ENCODE measurements around the gene PLXNB3. TPM values are rescaled to one million over a fixed set of nuclear protein-coding genes. Genes with fewer than 3 reads are reported as not detected.

Gene PLXNB3
- polyA plus RNA-seq, 1 donor = 5.0 TPM

DNA sequence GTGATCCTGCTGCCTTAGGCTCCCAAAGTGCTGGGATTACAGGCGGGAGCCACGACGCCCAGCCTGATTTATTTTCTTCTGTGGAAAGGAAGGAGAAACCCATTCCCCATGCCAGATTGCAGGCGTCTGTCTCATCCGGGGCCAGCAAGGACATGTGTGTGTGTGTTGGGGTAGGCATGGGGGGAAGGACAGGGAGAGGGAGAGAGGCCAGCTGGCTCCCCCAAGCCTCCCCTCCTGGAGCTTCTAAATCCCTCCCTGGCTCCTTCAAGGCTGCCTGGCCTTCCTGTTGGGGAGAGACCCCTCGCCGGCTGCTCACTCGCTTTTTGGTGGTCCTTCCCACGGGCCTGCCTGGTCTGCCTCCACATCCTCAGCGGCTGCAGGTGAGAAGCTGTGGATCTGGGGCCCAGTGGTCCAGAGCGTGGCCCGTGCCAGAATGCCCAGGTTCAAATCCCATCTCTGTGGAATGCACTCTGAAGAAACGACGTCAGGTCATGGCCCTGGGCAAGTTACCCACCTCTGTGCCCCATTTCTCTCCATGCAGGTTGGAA lies 1.3 kb upstream of the PLXNB3 start:
- no CpG with 5 or more reads among the region's 14 CpGs for WGBS (ENCODE audit: insufficient coverage, low lambda C conversion rate)
- H3K4me1 ChIP-seq (ENCODE audit: control insufficient read depth, insufficient read depth, low read length) = peaks cover 5% of the 10 kb centered on the region

DNA sequence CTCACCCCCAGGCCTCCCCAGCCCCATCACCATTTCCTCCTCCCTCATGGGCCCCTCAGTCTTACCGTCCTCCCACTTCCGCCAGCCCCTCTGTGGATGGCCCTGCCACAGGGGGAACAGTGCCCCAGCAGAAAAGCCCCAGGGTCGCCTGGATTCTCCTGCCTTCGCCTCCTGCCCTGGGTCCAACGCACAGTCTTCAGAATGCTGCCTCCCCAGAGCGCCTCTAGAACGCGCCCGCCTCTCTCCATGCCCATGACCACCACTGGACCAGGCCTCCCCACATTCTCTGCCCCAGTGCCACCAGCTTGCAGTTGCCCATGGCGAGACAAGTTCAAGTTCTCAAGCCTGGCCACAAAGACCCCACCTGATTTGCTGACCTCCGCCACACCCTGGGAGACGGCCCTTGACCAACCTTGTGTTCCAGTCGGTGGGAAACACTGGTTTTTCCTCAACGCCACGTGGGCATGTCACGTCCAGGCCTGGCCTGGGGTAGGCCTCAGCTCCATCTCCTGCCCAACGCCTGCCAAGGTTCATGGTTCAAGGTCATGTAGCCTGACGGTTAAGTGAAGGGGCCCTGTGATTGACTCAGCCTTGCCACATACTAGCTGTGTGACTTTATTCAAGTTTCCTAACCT lies 634 bp upstream of the PLXNB3 start:
- DNase-seq = no peak

More for the DNA sequence above, 1.3 kb upstream of the PLXNB3 start:
- Histone ChIP-seq H3K4me3 (ENCODE audit: low read length) (no peak overlapping the region), H3K9me3 (ENCODE audit: control insufficient read depth, low read depth, low read length) (no peaks in the 10 kb centered on the region), H3K36me3 (ENCODE audit: control insufficient read depth, insufficient read depth, low read length) (no peaks in the 10 kb centered on the region), H3K27ac (ENCODE audit: low read length) (no peak overlapping the region), H3K27me3 (ENCODE audit: control insufficient read depth, insufficient read depth, low read length) (no peaks in the 10 kb centered on the region)
- DNase-seq = no peak

DNA sequence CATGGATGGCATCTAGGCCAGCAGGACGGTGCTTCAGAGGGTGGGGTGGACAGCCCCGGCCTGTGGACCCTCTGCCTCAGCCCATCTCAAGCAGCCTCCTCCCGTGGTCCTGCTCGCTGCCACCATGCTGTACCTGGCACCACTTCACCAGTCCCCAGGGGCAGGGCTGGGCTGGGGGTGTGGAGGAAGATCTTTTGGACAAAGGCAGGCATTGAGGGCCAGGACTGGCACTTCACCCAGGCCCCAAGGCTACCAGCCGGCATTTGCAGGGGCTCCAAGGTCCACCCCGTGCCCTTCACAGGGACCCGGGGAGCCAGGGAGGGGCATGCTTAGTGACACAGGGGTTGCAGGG lies 713 bp downstream of the PLXNB3 start:
- H3K36me3 ChIP-seq (ENCODE audit: control insufficient read depth, insufficient read depth, low read length) = no peaks in the 10 kb centered on the region
- no peak for DNase-seq
- H3K4me1 ChIP-seq (ENCODE audit: control insufficient read depth, insufficient read depth, low read length) = peaks cover 5% of the 10 kb centered on the region
- H3K9me3 ChIP-seq (ENCODE audit: control insufficient read depth, low read depth, low read length) = no peaks in the 10 kb centered on the region
- H3K27ac ChIP-seq (ENCODE audit: low read length) = no peak overlapping the region
- no CpG with 5 or more reads among the region's 7 CpGs for WGBS (ENCODE audit: insufficient coverage, low lambda C conversion rate)
- no peaks in the 10 kb centered on the region for H3K27me3 ChIP-seq (ENCODE audit: control insufficient read depth, insufficient read depth, low read length)
- no peak overlapping the region for H3K4me3 ChIP-seq (ENCODE audit: low read length)

More for the DNA sequence above, 634 bp upstream of the PLXNB3 start:
- no CpG with 5 or more reads among the region's 18 CpGs for WGBS (ENCODE audit: insufficient coverage, low lambda C conversion rate)
- peaks cover 5% of the 10 kb centered on the region for H3K4me1 ChIP-seq (ENCODE audit: control insufficient read depth, insufficient read depth, low read length)
- H3K27ac ChIP-seq (ENCODE audit: low read length) = no peak overlapping the region
- H3K36me3 ChIP-seq (ENCODE audit: control insufficient read depth, insufficient read depth, low read length) = no peaks in the 10 kb centered on the region
- no peaks in the 10 kb centered on the region for H3K9me3 ChIP-seq (ENCODE audit: control insufficient read depth, low read depth, low read length)
- H3K27me3 ChIP-seq (ENCODE audit: control insufficient read depth, insufficient read depth, low read length) = no peaks in the 10 kb centered on the region
- no peak overlapping the region for H3K4me3 ChIP-seq (ENCODE audit: low read length)

DNA sequence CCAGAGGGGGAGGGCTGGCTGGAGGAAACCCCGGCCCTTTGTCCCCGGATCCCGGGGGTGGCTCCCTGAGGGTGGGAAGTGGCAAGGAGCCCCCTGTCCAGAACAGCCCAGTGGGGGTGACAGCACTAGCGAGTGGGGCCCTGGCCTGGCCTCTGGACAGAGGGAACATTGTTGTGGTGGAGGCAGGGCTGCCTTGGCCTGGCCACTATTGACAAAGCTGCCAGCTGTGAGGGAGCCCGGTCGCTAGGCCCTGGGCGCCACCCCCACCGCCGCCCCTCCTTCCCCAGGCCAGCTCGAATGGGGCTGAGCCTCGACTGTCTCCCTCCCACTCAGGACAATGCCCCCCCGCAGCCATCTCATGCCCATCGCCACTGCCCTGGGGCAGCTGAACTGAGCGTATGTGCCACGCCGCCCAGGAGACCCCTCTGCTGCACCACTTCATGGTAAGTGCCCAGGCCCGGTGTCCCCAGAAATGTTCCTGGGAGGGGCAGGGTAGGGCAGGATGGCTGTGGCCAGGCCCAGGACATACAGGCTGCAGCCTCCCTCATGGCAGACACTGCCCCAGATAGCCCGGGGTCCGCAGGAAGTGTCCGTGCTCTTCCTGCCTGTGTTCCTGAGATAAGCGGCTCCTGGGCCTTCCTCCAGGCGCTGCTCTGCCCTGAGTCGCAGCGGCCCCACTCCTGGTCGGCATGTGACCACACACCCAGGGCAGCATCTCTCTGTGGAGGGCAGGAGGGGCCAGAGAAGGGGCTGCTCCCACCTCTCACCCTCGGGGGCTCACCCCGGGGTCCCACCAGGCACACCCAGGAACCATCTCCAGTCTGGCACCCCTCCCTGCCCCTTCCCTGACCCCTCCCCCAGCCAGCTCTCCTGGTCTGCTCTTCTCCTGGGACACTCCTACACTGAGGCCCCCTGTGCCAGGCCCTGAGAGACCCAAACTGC lies 1.4 kb downstream of the PLXNB3 start:
- Histone ChIP-seq H3K27ac (ENCODE audit: low read length) (no peak overlapping the region), H3K36me3 (ENCODE audit: control insufficient read depth, insufficient read depth, low read length) (no peaks in the 10 kb centered on the region), H3K27me3 (ENCODE audit: control insufficient read depth, insufficient read depth, low read length) (no peaks in the 10 kb centered on the region), H3K4me1 (ENCODE audit: control insufficient read depth, insufficient read depth, low read length) (peaks cover 5% of the 10 kb centered on the region), H3K4me3 (ENCODE audit: low read length) (no peak overlapping the region), H3K9me3 (ENCODE audit: control insufficient read depth, low read depth, low read length) (no peaks in the 10 kb centered on the region)
- no peak for DNase-seq
- WGBS (ENCODE audit: insufficient coverage, low lambda C conversion rate) = no CpG with 5 or more reads among the region's 27 CpGs

DNA sequence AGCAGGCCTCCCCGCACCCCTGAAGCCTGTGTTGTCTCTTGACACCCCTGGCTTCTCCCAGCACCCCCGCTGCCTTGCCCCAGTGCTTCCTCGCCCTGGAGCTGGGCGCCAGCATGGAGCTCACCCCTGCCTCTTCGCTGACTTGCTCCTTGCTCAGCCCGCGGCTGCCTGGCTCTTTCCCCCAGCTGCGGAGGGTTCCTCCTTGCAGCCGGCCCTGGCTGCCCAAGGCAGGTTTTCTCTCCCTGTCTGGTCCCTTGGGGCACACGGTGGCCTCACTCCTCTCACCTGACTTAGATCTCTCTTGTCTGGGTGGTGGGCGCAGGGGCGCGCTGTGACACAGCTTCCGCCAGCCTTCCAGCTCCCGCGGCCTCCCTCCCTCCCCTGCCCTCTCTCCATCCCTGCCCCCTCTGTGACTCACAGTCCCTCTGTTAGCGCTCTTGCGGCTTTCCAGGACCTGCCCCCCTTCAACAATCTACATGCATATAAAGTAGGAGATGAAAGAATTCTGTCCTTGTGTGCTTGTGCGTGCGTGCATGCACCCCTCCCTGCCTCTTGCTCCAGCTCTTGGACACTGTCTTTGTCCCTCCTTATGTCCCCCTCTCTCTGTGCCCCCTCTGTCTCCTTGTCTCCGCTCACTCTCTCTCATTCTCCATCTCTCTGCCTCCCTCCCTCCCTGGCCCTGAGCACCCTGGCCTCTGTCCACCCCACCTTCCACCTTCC lies 2.2 kb downstream of the PLXNB3 start:
- no peak overlapping the region for H3K4me3 ChIP-seq (ENCODE audit: low read length)

DNA sequence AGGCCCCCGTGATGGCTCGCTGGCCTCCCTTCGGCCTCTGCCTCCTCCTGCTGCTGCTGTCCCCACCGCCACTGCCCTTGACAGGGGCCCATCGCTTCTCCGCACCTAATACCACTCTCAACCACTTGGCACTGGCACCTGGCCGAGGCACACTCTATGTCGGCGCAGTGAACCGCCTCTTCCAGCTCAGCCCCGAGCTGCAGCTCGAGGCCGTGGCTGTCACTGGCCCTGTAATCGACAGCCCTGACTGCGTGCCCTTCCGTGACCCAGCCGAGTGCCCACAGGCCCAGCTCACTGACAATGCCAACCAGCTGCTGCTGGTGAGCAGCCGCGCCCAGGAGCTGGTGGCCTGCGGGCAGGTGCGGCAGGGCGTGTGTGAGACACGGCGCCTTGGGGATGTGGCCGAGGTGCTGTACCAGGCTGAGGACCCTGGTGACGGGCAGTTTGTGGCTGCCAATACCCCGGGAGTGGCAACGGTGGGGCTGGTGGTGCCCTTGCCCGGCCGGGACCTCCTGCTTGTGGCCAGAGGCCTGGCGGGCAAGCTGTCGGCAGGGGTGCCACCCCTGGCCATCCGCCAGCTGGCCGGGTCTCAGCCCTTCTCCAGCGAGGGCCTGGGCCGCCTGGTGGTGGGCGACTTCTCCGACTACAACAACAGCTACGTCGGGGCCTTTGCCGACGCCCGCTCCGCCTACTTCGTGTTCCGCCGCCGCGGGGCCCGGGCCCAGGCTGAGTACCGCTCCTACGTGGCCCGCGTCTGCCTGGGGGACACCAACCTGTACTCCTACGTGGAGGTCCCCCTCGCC lies 3.0 kb downstream of the PLXNB3 start:
- Histone ChIP-seq H3K27me3 (ENCODE audit: control insufficient read depth, insufficient read depth, low read length) (no peaks in the 10 kb centered on the region), H3K9me3 (ENCODE audit: control insufficient read depth, low read depth, low read length) (no peaks in the 10 kb centered on the region), H3K4me3 (ENCODE audit: low read length) (no peak overlapping the region), H3K36me3 (ENCODE audit: control insufficient read depth, insufficient read depth, low read length) (no peaks in the 10 kb centered on the region), H3K27ac (ENCODE audit: low read length) (no peak overlapping the region), H3K4me1 (ENCODE audit: control insufficient read depth, insufficient read depth, low read length) (peaks cover 5% of the 10 kb centered on the region)
- no peak for DNase-seq
- WGBS (ENCODE audit: insufficient coverage, low lambda C conversion rate) = no CpG with 5 or more reads among the region's 56 CpGs

More for the DNA sequence above, 2.2 kb downstream of the PLXNB3 start:
- H3K9me3 ChIP-seq (ENCODE audit: control insufficient read depth, low read depth, low read length) = no peaks in the 10 kb centered on the region
- DNase-seq = peak in 1 of 2 donors; percentile 18
- H3K4me1 ChIP-seq (ENCODE audit: control insufficient read depth, insufficient read depth, low read length) = peaks cover 5% of the 10 kb centered on the region
- H3K27ac ChIP-seq (ENCODE audit: low read length) = no peak overlapping the region
- H3K27me3 ChIP-seq (ENCODE audit: control insufficient read depth, insufficient read depth, low read length) = no peaks in the 10 kb centered on the region
- H3K36me3 ChIP-seq (ENCODE audit: control insufficient read depth, insufficient read depth, low read length) = no peaks in the 10 kb centered on the region
- WGBS (ENCODE audit: insufficient coverage, low lambda C conversion rate) = no CpG with 5 or more reads among the region's 21 CpGs

DNA sequence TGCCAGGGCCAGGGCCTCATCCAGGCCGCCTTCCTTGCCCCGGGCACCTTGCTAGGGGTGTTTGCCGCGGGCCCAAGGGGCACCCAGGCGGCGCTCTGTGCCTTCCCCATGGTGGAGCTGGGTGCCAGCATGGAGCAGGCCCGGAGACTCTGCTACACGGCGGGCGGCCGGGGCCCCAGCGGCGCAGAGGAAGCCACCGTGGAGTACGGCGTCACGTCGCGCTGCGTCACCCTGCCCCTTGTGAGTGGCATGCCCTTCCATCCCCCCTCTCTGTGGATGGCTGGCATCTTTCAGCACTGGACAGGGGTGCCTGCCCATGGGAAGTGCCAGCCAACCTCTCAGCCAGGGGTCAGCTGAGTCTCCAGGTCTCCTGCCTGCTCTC lies 3.6 kb downstream of the PLXNB3 start:
- H3K4me1 ChIP-seq (ENCODE audit: control insufficient read depth, insufficient read depth, low read length) = peaks cover 5% of the 10 kb centered on the region
- H3K9me3 ChIP-seq (ENCODE audit: control insufficient read depth, low read depth, low read length) = no peaks in the 10 kb centered on the region
- no peak for DNase-seq
- no peak overlapping the region for H3K4me3 ChIP-seq (ENCODE audit: low read length)
- H3K27me3 ChIP-seq (ENCODE audit: control insufficient read depth, insufficient read depth, low read length) = no peaks in the 10 kb centered on the region
- no peak overlapping the region for H3K27ac ChIP-seq (ENCODE audit: low read length)
- WGBS (ENCODE audit: insufficient coverage, low lambda C conversion rate) = no CpG with 5 or more reads among the region's 20 CpGs
- no peaks in the 10 kb centered on the region for H3K36me3 ChIP-seq (ENCODE audit: control insufficient read depth, insufficient read depth, low read length)

DNA sequence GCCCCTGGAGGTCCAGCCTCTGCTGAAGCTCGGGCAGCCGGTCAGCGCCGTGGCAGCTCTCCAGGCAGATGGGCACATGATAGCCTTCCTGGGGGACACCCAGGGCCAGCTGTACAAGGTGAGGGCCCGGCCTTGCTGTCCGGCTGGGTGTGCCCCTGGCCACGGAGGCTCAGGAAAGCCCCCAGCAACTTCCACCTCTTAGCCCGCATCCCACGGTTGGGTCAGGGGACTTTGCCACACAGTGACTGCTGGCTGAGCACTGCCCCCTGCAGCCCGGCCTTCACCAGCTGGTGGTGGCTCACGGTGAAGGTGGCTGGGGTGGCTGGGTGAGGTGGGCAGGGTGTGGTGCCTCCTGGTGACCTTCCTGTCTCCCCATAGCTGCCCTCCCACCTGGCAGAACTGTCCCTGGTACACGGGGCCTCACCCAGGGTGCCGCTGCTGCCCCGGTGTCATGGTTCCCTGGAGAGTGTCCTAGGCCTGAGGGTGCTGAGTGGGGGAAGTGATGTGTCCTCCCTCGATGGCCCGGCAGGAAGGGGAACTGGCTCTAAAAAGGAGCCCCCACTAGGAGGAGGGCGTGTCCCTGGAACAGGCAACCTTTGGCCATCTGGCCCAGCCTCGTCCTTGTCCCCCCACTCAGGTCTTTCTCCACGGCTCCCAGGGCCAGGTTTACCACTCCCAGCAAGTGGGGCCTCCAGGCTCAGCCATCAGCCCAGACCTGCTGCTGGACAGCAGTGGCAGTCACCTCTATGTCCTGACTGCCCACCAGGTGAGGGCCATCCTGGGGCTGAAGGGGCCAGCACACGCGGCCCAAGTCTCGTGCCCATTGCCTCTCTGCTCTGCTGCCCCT lies 4.5 kb downstream of the PLXNB3 start:
- H3K4me1 ChIP-seq (ENCODE audit: control insufficient read depth, insufficient read depth, low read length) = peaks cover 5% of the 10 kb centered on the region
- DNase-seq = no peak
- H3K36me3 ChIP-seq (ENCODE audit: control insufficient read depth, insufficient read depth, low read length) = no peaks in the 10 kb centered on the region
- H3K9me3 ChIP-seq (ENCODE audit: control insufficient read depth, low read depth, low read length) = no peaks in the 10 kb centered on the region
- WGBS (ENCODE audit: insufficient coverage, low lambda C conversion rate) = no CpG with 5 or more reads among the region's 22 CpGs
- no peak overlapping the region for H3K27ac ChIP-seq (ENCODE audit: low read length)
- H3K4me3 ChIP-seq (ENCODE audit: low read length) = no peak overlapping the region
- no peaks in the 10 kb centered on the region for H3K27me3 ChIP-seq (ENCODE audit: control insufficient read depth, insufficient read depth, low read length)

DNA sequence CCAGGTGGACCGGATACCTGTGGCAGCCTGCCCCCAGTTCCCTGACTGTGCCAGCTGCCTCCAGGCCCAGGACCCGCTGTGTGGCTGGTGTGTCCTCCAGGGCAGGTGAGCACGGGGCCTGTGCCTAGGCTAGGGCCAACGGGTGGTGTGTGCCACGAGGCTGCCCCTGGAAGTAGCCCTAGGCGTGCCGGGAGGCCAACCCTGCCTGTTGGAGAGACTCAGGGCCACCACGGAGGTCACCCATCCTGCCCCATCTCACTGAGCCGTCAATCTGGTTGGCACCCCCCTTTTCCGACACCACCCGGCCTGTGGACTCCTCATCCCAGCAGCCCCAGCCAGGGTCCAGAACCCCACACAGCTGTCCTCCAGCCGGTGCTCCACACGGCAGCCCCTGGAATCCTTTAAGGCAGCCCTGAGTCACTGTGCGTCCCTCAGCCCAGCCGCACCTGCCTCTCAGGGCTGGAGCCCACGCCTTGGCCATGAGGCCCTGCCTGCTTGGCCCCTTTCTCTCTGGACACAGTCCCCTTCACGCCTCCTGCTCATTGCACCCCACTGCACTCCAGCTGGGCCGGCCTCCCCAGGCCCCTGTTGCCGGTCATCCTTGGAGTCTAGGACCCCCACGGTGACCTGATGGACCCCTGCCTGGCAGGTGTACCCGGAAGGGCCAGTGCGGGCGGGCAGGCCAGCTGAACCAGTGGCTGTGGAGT lies 5.3 kb downstream of the PLXNB3 start:
- H3K36me3 ChIP-seq (ENCODE audit: control insufficient read depth, insufficient read depth, low read length) = no peaks in the 10 kb centered on the region
- no peak overlapping the region for H3K4me3 ChIP-seq (ENCODE audit: low read length)
- no peaks in the 10 kb centered on the region for H3K27me3 ChIP-seq (ENCODE audit: control insufficient read depth, insufficient read depth, low read length)
- no CpG with 5 or more reads among the region's 23 CpGs for whole genome bisulfite sequencing (ENCODE audit: insufficient coverage, low lambda C conversion rate)
- H3K27ac ChIP-seq (ENCODE audit: low read length) = no peak overlapping the region
- DNase-seq = no peak
- no peaks in the 10 kb centered on the region for H3K9me3 ChIP-seq (ENCODE audit: control insufficient read depth, low read depth, low read length)
- peaks cover 5% of the 10 kb centered on the region for H3K4me1 ChIP-seq (ENCODE audit: control insufficient read depth, insufficient read depth, low read length)

All from large intestine (tissue), 3 donors.